H9 (cell line): Measurements from ENCODE around the gene SP110. TPM values are rescaled to one million over a fixed set of nuclear protein-coding genes. Genes with fewer than 3 reads are reported as not detected.
"Not testable (repeated sequence)": the region's sequence is repeated elsewhere in the genome, so short reads cannot be mapped to it uniquely, and the experiment has no call there.

Experiments
- DNase-seq: peaks from one replicate; pipeline ENCODE4 v3.0.0-alpha.2; 2017
- H2AFZ ChIP-seq: one replicate; pipeline ENCODE4 v1.6.1; 2013; ENCODE audit warnings: mild to moderate bottlenecking, low read length, control low read depth, moderate library complexity
- H2AK5ac ChIP-seq: 2 replicates; pipeline ENCODE4 v1.6.1; 2013; ENCODE audit warnings: low read length, control low read depth, mixed read lengths; ENCODE audit not compliant: insufficient read length
- H2BK120ac ChIP-seq: one replicate; pipeline ENCODE4 v1.6.1; 2013; ENCODE audit warnings: low read depth, mild to moderate bottlenecking, low read length, control low read depth, inconsistent platforms; ENCODE audit not compliant: poor library complexity, severe bottlenecking
- H2BK12ac ChIP-seq: 2 replicates; pipeline ENCODE4 v1.6.1; 2013; ENCODE audit warnings: low read length, control low read depth, mixed read lengths, low read depth; ENCODE audit not compliant: insufficient read length
- H2BK15ac ChIP-seq: 2 replicates; pipeline ENCODE4 v1.6.1; 2013; ENCODE audit warnings: low read depth, low read length, control low read depth
- H2BK20ac ChIP-seq: one replicate; pipeline ENCODE4 v1.6.1; 2013; ENCODE audit warnings: low read depth, mild to moderate bottlenecking, low read length, control low read depth, inconsistent platforms; ENCODE audit not compliant: poor library complexity, severe bottlenecking
- H2BK5ac ChIP-seq: 2 replicates; pipeline ENCODE4 v1.6.1; 2013; ENCODE audit warnings: low read length, control low read depth, mixed read lengths; ENCODE audit not compliant: insufficient read length
- H3K14ac ChIP-seq: 2 replicates; pipeline ENCODE4 v1.6.1; 2013; ENCODE audit warnings: low read length, control low read depth; ENCODE audit not compliant: insufficient read depth
- H3K18ac ChIP-seq: 2 replicates; pipeline ENCODE4 v1.6.1; 2013; ENCODE audit warnings: low read depth, mild to moderate bottlenecking, mixed read lengths, low read length, control low read depth; ENCODE audit not compliant: insufficient read length
- H3K23ac ChIP-seq: 2 replicates; pipeline ENCODE4 v1.6.1; 2013; ENCODE audit warnings: low read length, control low read depth, mixed read lengths, low read depth; ENCODE audit not compliant: insufficient read length
- H3K23me2 ChIP-seq: 2 replicates; pipeline ENCODE4 v1.6.1; 2013; ENCODE audit warnings: low read depth, mild to moderate bottlenecking, mixed read lengths, low read length, control low read depth; ENCODE audit not compliant: insufficient read length, poor library complexity, severe bottlenecking
- H3K27ac ChIP-seq: 2 replicates; pipeline ENCODE4 v1.5.1; 2013; ENCODE audit warnings: low read length, control low read depth, mixed read lengths, low read depth; ENCODE audit not compliant: insufficient read length
- H3K27me3 ChIP-seq: 2 replicates; pipeline ENCODE4 v1.6.1; 2013; ENCODE audit warnings: low read length, control low read depth, inconsistent platforms; ENCODE audit not compliant: insufficient read depth
- H3K4ac ChIP-seq: 2 replicates; pipeline ENCODE4 v1.6.1; 2013; ENCODE audit warnings: low read depth, mild to moderate bottlenecking, control low read depth, inconsistent platforms, low read length, moderate library complexity
- H3K4me1 ChIP-seq: 2 replicates; pipeline ENCODE4 v1.6.1; 2013; ENCODE audit warnings: low read length, control low read depth, inconsistent platforms; ENCODE audit not compliant: insufficient read depth
- H3K4me2 ChIP-seq: 2 replicates; pipeline ENCODE4 v1.6.1; 2013; ENCODE audit warnings: low read length, control low read depth, mixed read lengths; ENCODE audit not compliant: insufficient read length, insufficient read depth
- H3K56ac ChIP-seq: 2 replicates; pipeline ENCODE4 v1.6.1; 2013; ENCODE audit warnings: low read depth, mild to moderate bottlenecking, mixed read lengths, low read length, control low read depth; ENCODE audit not compliant: insufficient read length
- H3K79me1 ChIP-seq: 2 replicates; pipeline ENCODE4 v1.6.1; 2013; ENCODE audit warnings: low read depth, mild to moderate bottlenecking, moderate library complexity, low read length, control low read depth, inconsistent platforms; ENCODE audit not compliant: insufficient read depth, poor library complexity, severe bottlenecking
- H3K79me2 ChIP-seq: 2 replicates; pipeline ENCODE4 v1.6.1; 2013; ENCODE audit warnings: low read length, control low read depth, inconsistent platforms; ENCODE audit not compliant: insufficient read depth
- H3K9ac ChIP-seq: 2 replicates; pipeline ENCODE4 v1.6.1; 2013; ENCODE audit warnings: low read length, control low read depth, mixed read lengths; ENCODE audit not compliant: insufficient read length; ENCODE audit errors: extremely low read depth
- H3K9me3 ChIP-seq: one replicate; pipeline ENCODE4 v1.6.1; 2013; ENCODE audit warnings: low read depth, low read length, inconsistent platforms; ENCODE audit not compliant: control insufficient read depth
- H3T11ph ChIP-seq: one replicate; pipeline ENCODE4 v1.6.1; 2013; ENCODE audit warnings: mild to moderate bottlenecking, low read length, control low read depth, inconsistent platforms
- H4K20me1 ChIP-seq: one replicate; pipeline ENCODE4 v1.6.1; 2013; ENCODE audit not compliant: control insufficient read depth, insufficient read length, insufficient read depth
- H4K5ac ChIP-seq: 2 replicates; pipeline ENCODE4 v1.6.1; 2013; ENCODE audit warnings: low read depth, mild to moderate bottlenecking, mixed read lengths, low read length, control low read depth; ENCODE audit not compliant: insufficient read length
- H4K8ac ChIP-seq: replicated peaks from 2 replicates; pipeline ENCODE4 v1.6.1; 2013; ENCODE audit warnings: low read length, control low read depth, mixed read lengths, low read depth; ENCODE audit not compliant: insufficient read length
- H4K91ac ChIP-seq: 2 replicates; pipeline ENCODE4 v1.6.1; 2013; ENCODE audit warnings: low read depth, mild to moderate bottlenecking, moderate library complexity, mixed read lengths, low read length, control low read depth; ENCODE audit not compliant: insufficient read length
- H3K27ac Mint-ChIP-seq, 3 experiments: 2 replicates in 2 of 3; 3 replicates in 1 of 3; pipeline ENCODE4 v1.8.0; 2020 to 2021; ENCODE audit warnings: mixed read lengths in 3 of 3, mild to moderate bottlenecking in 1 of 3, moderate library complexity in 1 of 3
- H3K27me3 Mint-ChIP-seq: 2 replicates; pipeline ENCODE4 v1.8.0; 2021; ENCODE audit warnings: low read depth, mild to moderate bottlenecking, moderate library complexity, mixed read lengths
- H3K36me3 Mint-ChIP-seq, 3 experiments: 2 replicates in 2 of 3; 3 replicates in 1 of 3; pipeline ENCODE4 v1.8.0; 2020 to 2021; ENCODE audit warnings: low read depth in 3 of 3, mixed read lengths in 3 of 3; ENCODE audit not compliant: insufficient read depth in 1 of 3
- H3K4me1 Mint-ChIP-seq, 2 experiments: 2 replicates each; pipeline ENCODE4 v1.8.0; 2020; ENCODE audit warnings: mixed read lengths in 2 of 2
- H3K4me3 Mint-ChIP-seq, 2 experiments: 2 replicates in 1 of 2; 3 replicates in 1 of 2; pipeline ENCODE4 v1.8.0; 2020 to 2021; ENCODE audit warnings: mild to moderate bottlenecking in 2 of 2, mixed read lengths in 2 of 2, moderate library complexity in 1 of 2
- H3K9me3 Mint-ChIP-seq, 2 experiments: 2 replicates in 1 of 2; 3 replicates in 1 of 2; pipeline ENCODE4 v1.8.0; 2020; ENCODE audit warnings: mild to moderate bottlenecking in 2 of 2, mixed read lengths in 2 of 2, moderate library complexity in 1 of 2
- WGBS: extraction: QIAGEN DNeasy Blood & Tissue Kit; methylation state at CpG from one replicate; pipeline ENCODE4 v1.1.7; 2013; ENCODE audit warnings: missing lambda C conversion rate, low lambda C conversion rate, mixed read lengths; ENCODE audit not compliant: insufficient read length; ENCODE audit errors: extremely low coverage; 5-methylcytosine and 5-hydroxymethylcytosine counted together
- total RNA-seq: library from RNA; stranded (reverse); gene quantifications from 2 replicates; pipeline ENCODE4 v1.2.1, GENCODE V29; 2021

The SP110 gene
- total RNA-seq, 1 experiment from 2014 or later, result 3.7 TPM

DNA sequence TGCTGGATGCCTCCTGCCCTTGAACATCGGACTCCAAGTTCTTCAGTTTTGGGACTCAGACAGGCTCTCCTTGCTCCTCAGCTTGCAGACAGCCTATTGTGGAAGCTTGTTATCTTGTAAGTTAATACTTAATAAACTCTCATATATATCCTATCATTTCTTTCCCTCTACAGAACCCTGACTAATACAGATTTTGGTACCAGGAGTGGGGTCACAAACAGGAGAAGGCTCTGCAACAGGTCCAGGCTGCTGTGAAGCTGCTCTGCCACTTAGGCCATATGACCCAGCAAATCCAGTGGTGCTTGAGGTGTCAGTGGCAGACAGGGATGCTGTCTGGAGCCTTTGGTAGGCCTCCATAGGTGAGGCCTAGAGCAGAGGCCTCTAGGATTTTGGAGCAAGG, 100.0 kb downstream of the SP110 start:
- H3K36me3 Mint-ChIP-seq, H3K27me3 Mint-ChIP-seq, H3K4me1 Mint-ChIP-seq, H3K79me1 ChIP-seq, H3K79me2 ChIP-seq, H3K23me2 ChIP-seq, H2AFZ ChIP-seq, H3T11ph ChIP-seq, H3K27ac ChIP-seq, H3K14ac ChIP-seq, H4K91ac ChIP-seq, H3K56ac ChIP-seq, H3K4me1 ChIP-seq, H2BK12ac ChIP-seq, H4K20me1 ChIP-seq, H3K27ac Mint-ChIP-seq, H2BK5ac ChIP-seq, H3K27me3 ChIP-seq, H2AK5ac ChIP-seq, H3K18ac ChIP-seq, H3K9ac ChIP-seq, H3K4me2 ChIP-seq, H3K9me3 ChIP-seq, H3K23ac ChIP-seq, H4K5ac ChIP-seq, H2BK15ac ChIP-seq, H3K4me3 Mint-ChIP-seq, H2BK20ac ChIP-seq, DNase-seq, H2BK120ac ChIP-seq, H4K8ac ChIP-seq, H3K4ac ChIP-seq: not testable (repeated sequence)
- peaks cover 5 to 14% of the 10 kb centered on the region in 2 experiments for H3K9me3 Mint-ChIP-seq
- WGBS, result no CpG with 5 or more reads among the region's 1 CpG

Other genes with a start within 250 kb of the SP110 start
- 0.61 and 1.1 TPM in 2 replicates for gene SLC16A14, start 151.1 kb downstream of the SP110 start, total RNA-seq
- 0.31 and 0.70 TPM in 2 replicates for gene SP140, start 5.8 kb upstream of the SP110 start, total RNA-seq
- gene SP140L, start 107.2 kb upstream of the SP110 start, total RNA-seq, result 1.3 and 1.9 TPM in 2 replicates
- 0.28 and 0.86 TPM in 2 replicates for gene SP100, start 196.2 kb upstream of the SP110 start, total RNA-seq